ENCODE results near the gene OPN4.

The OPN4 gene

DNA sequence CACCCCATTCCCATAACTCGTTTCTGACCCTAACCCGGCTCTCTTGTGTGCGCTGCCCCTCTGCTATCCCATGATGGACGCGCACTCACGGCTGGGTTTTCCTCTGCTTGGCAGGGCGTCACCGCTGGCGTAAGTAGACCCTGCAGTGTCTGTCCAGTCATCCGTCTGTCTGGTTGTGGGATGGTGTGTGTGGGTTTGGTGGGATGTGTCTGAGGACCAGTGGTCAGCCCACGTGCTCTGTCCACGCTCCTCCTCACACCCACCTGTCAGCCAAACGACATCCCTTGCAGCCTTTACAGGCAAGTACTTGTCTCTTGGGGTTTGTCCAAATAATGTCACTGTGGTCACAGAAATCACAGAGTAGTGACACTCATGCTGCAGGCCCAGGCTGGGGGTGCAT lies 34.8 kb downstream of the OPN4 start:
- Histone ChIP-seq H3K9ac (ENCODE audit: low read depth, low read length) (no peak overlapping the region), H3K79me2 (ENCODE audit: insufficient read depth, low read length) (no peaks in the 10 kb centered on the region), H2AFZ (ENCODE audit: low read depth, low read length) (no peak overlapping the region), H3K36me3 (ENCODE audit: insufficient read depth, low read length) (no peaks in the 10 kb centered on the region), H3K4me2 (ENCODE audit: insufficient read depth, low read length) (no peak overlapping the region), H3K27me3 (ENCODE audit: insufficient read depth, low read length, poor library complexity) (peaks cover 3% of the 10 kb centered on the region), H3K27ac (ENCODE audit: low read length) (no peak overlapping the region), H3K4me1 (ENCODE audit: insufficient read depth, low read length) (no peaks in the 10 kb centered on the region), H3K9me3 (ENCODE audit: insufficient read depth, low read length, severe bottlenecking) (no peaks in the 10 kb centered on the region), H4K20me1 (ENCODE audit: insufficient read depth, low read length) (no peaks in the 10 kb centered on the region; the same call in 1 of the 2 replicates), H3K4me3 (ENCODE audit: low read depth in 1 of 2, low read length in 2 of 2) (no peak overlapping the region)
- ATAC-seq (ENCODE audit: insufficient read depth, low read depth) (no peak), DNase-seq (no peak)
- TF ChIP-seq, protein P1, sequence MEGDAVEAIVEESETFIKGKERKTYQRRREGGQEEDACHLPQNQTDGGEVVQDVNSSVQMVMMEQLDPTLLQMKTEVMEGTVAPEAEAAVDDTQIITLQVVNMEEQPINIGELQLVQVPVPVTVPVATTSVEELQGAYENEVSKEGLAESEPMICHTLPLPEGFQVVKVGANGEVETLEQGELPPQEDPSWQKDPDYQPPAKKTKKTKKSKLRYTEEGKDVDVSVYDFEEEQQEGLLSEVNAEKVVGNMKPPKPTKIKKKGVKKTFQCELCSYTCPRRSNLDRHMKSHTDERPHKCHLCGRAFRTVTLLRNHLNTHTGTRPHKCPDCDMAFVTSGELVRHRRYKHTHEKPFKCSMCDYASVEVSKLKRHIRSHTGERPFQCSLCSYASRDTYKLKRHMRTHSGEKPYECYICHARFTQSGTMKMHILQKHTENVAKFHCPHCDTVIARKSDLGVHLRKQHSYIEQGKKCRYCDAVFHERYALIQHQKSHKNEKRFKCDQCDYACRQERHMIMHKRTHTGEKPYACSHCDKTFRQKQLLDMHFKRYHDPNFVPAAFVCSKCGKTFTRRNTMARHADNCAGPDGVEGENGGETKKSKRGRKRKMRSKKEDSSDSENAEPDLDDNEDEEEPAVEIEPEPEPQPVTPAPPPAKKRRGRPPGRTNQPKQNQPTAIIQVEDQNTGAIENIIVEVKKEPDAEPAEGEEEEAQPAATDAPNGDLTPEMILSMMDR (IDR thresholded peaks at IDR 0.05; ENCODE audit: borderline replicate concordance, extremely low read depth, low read length, poor library complexity, severe bottlenecking) = no peak

DNA sequence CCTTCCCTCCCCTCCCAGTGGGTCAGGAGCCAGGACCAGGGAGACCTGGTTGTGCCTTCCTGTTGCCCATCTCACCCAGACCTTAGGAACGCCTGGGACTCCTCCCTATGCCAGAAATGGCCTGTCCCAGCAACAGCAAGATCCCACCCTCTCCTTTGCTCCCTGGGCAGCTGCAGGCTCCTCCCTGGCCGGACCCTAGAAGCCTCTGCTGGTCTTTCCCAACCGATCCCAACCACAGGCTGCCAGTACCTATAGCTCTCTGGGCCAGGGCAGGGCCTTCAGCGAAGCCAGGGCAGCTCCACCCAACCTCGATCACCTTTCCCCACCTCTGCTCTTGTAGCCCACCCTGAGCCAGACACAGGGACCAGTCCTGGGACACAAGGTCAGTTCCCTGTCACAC lies 35.9 kb downstream of the OPN4 start:
- H3K9me3 ChIP-seq (ENCODE audit: insufficient read depth, low read length, severe bottlenecking) = no peaks in the 10 kb centered on the region
- no peak overlapping the region for H3K9ac ChIP-seq (ENCODE audit: low read depth, low read length)
- no peaks in the 10 kb centered on the region for H3K27me3 ChIP-seq (ENCODE audit: insufficient read depth, low read length, poor library complexity)
- H3K4me1 ChIP-seq (ENCODE audit: insufficient read depth, low read length) = no peaks in the 10 kb centered on the region
- TF ChIP-seq, protein P1 (IDR thresholded peaks at IDR 0.05; ENCODE audit: borderline replicate concordance, extremely low read depth, low read length, poor library complexity, severe bottlenecking) = no peak
- no peak for TF ChIP-seq EZH2 (IDR thresholded peaks at IDR 0.05; ENCODE audit: borderline replicate concordance, low read depth, low read length, severe bottlenecking)
- no peak overlapping the region for H3K4me2 ChIP-seq (ENCODE audit: insufficient read depth, low read length)
- no peaks in the 10 kb centered on the region for H4K20me1 ChIP-seq (ENCODE audit: insufficient read depth, low read length)
- no peaks in the 10 kb centered on the region for H3K36me3 ChIP-seq (ENCODE audit: insufficient read depth, low read length)
- H2AFZ ChIP-seq (ENCODE audit: low read depth, low read length) = no peak overlapping the region
- H3K4me3 ChIP-seq (ENCODE audit: low read depth in 1 of 2, low read length in 2 of 2) = no peak overlapping the region
- no peak overlapping the region for H3K27ac ChIP-seq (ENCODE audit: low read length)
- DNase-seq = no peak
- H3K79me2 ChIP-seq (ENCODE audit: insufficient read depth, low read length) = no peaks in the 10 kb centered on the region
- ATAC-seq (ENCODE audit: insufficient read depth, low read depth) = no peak

DNA sequence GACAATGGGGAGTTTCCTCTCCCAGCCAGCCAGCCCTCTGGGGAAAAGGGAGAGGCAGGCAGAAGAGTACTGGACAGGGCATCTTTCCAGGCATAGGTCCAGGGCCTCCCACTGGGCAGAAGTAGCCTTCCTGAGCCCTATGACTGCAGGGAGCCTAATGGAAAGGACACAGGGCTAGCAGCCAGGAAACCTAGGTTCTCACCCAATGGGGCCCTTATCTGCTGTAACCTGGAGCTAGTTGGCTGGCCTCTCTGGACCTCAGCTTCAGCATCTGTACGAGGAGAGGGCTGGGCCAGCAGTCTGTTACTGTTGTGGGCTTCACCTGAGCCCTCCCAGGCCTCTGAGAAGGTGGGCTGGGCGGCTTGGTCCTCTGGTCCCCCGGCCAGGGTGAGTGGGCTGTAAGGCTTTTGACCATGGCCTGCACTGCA lies 36.3 kb downstream of the OPN4 start:
- Histone ChIP-seq H3K4me3 (ENCODE audit: low read depth in 1 of 2, low read length in 2 of 2) (no peak overlapping the region), H3K79me2 (ENCODE audit: insufficient read depth, low read length) (no peaks in the 10 kb centered on the region), H3K9ac (ENCODE audit: low read depth, low read length) (no peak overlapping the region), H3K9me3 (ENCODE audit: insufficient read depth, low read length, severe bottlenecking) (no peaks in the 10 kb centered on the region), H4K20me1 (ENCODE audit: insufficient read depth, low read length) (no peaks in the 10 kb centered on the region), H3K27ac (ENCODE audit: low read length) (no peak overlapping the region), H3K36me3 (ENCODE audit: insufficient read depth, low read length) (no peaks in the 10 kb centered on the region), H3K4me2 (ENCODE audit: insufficient read depth, low read length) (no peak overlapping the region), H3K27me3 (ENCODE audit: insufficient read depth, low read length, poor library complexity) (peaks cover 3% of the 10 kb centered on the region), H3K4me1 (ENCODE audit: insufficient read depth, low read length) (no peaks in the 10 kb centered on the region), H2AFZ (ENCODE audit: low read depth, low read length) (no peak overlapping the region)
- TF ChIP-seq, protein P1 (IDR thresholded peaks at IDR 0.05; ENCODE audit: borderline replicate concordance, extremely low read depth, low read length, poor library complexity, severe bottlenecking) = no peak
- TF ChIP-seq EZH2 (IDR thresholded peaks at IDR 0.05; ENCODE audit: borderline replicate concordance, low read depth, low read length, severe bottlenecking) = no peak
- ATAC-seq (ENCODE audit: insufficient read depth, low read depth) (no peak), DNase-seq (no peak)
